GM12874 (cell line): ENCODE data around the gene RGS7.

Experiments used
- TF ChIP-seq, protein P1 (sequence below): IDR thresholded peaks from 2 replicates; pipeline ENCODE4 v1.5.1; 2011; ENCODE audit warnings: low read depth, mild to moderate bottlenecking, control low read depth, low read length, moderate library complexity; ENCODE audit not compliant: insufficient read depth

RGS7 gene

GRCh38 chr1:241356519-241357365, at the start of gene RGS7:
RGS7 (minus strand) TSS chr1:241357205.
- TF ChIP-seq, protein P1, sequence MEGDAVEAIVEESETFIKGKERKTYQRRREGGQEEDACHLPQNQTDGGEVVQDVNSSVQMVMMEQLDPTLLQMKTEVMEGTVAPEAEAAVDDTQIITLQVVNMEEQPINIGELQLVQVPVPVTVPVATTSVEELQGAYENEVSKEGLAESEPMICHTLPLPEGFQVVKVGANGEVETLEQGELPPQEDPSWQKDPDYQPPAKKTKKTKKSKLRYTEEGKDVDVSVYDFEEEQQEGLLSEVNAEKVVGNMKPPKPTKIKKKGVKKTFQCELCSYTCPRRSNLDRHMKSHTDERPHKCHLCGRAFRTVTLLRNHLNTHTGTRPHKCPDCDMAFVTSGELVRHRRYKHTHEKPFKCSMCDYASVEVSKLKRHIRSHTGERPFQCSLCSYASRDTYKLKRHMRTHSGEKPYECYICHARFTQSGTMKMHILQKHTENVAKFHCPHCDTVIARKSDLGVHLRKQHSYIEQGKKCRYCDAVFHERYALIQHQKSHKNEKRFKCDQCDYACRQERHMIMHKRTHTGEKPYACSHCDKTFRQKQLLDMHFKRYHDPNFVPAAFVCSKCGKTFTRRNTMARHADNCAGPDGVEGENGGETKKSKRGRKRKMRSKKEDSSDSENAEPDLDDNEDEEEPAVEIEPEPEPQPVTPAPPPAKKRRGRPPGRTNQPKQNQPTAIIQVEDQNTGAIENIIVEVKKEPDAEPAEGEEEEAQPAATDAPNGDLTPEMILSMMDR, result no peak

DNA sequence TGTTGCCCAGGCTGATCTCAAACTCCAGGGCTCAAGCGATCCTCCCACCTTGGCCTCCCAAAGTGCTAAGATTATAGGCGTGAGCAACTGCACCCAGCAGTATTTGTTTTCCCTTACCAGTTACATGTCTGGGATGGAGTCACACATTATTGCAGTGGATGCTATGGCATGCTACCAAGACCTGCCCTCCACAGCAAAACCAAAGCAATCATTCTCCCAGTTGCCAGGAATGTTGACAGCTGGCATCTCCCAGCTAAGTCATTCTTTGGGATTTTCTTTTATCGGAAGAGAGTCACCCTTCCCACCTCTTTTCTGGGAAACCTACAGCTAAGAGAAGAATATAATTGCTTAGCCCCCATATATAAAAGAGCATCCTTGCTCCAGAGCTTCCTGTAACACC, 49.4 kb upstream of the RGS7 start:
- TF ChIP-seq, protein P1, result no peak

- TF ChIP-seq, protein P1, result no peak
Observed at GRCh38 chr1:241401156-241401555, 44.2 kb upstream of the RGS7 start.

DNA sequence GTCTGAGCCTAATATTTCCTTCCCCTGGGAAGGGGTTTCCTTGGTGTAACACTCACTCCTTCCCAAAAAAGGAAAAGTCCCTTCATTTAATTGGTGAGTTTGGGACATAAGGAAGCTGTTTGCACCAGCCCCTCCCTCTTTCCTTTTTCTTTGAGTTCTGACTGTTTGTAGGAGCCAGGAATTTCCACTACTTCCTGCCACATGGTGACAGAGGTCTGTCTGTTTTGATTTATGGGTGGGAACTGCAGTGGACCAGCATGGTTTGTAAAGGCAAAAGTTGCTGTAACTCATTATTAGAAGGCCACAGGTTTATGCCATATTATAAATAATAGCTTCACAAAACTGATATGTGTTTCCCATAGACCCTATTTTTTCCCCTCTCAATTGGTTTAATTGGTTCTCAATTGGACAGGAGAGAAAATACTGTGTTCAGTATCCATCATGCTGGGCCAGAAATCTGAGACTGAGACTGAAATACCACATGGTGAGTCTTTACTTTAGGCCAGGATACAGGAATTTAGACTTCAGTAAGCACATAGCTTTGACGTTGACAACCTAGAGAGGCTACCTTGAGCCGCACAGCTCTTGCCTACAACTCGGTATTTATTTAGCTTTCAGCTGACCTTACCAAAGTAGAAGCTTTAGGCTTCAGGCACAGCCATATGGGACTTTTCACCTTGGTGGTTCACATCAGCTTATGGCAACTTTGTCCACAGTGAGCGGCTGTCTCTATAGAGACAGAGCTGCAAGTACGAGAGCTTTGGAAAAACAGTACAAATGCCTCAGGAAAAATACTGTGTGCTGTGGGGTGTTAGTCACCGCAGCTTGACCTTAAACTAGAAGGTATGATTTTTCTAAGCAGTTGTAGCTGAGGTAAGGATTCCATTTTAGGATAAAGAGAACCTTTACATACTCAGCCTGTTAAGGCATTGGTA, 40.0 kb upstream of the RGS7 start:
- TF ChIP-seq, protein P1, result no peak

DNA sequence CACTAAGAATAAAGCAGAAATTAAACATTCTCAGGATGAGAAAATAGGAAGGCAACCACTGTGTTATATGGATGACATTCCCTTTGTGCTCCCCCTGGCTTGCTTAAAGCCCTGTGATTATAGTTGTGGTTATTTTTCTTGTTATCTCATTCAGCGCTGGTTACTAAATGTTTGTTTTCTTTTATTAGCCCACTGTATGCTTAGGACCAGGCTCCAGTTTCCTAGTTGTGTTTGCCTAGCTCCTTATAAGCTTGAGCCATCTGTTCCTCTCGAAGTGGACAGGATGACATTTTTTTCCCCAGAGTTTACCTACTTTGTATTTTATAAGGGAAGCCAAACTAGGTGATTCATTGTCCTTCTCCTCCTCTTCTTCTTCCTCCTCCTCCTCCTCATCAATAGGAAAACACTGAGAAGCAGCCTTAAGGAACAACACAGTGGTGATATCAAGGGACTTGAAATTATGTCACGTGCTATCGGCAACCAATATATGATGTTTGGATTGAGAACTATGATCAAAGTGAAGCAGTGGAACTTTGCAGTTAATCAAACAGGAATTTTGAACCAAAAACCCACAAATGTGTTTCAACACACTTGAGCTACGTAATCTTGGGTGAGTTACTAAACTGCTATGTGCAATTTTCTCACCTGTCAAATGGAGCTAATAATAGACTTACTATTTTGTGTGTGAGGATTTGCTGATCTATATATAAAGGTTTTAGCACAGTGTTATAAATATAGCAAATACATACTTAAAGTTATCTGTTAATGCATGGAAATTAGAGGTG, 35.1 kb upstream of the RGS7 start:
- TF ChIP-seq, protein P1, result no peak

DNA sequence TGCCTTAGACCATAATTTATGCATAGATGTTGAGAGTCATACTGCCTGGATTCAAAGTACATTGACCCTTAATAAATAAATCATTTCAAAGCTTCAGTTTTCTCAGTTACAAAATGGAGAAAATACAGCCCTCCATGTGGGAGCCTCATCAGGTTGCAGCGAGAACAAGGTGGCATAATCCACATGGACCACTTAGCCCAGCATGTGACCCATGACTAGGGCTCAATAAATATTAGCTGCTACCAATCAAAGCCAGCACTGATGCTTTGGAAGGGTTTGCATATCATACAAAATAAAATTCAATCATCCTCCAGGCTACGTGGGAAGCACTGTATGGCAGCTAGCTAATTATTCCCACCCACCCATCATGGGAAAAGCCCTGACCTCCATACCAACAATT, 33.5 kb upstream of the RGS7 start:
- TF ChIP-seq, protein P1, result no peak
